Measurements from ENCODE around the gene FBXO34.

GRCh38 chr14:55399183-55399582, 128.0 kb downstream of the FBXO34 start:
- TF ChIP-seq POLR2A (IDR thresholded peaks at IDR 0.05) (no peak), CTCF (IDR thresholded peaks at IDR 0.05) (no peak)
